ENCODE data around the gene KCNG3.
A peak's percentile ranks its signal among the peaks of the same experiment; 100 is the strongest.

KCNG3 gene

GRCh38 chr2:42510191-42510590 is 16.4 kb upstream of the KCNG3 start:
- TF ChIP-seq, protein P1, sequence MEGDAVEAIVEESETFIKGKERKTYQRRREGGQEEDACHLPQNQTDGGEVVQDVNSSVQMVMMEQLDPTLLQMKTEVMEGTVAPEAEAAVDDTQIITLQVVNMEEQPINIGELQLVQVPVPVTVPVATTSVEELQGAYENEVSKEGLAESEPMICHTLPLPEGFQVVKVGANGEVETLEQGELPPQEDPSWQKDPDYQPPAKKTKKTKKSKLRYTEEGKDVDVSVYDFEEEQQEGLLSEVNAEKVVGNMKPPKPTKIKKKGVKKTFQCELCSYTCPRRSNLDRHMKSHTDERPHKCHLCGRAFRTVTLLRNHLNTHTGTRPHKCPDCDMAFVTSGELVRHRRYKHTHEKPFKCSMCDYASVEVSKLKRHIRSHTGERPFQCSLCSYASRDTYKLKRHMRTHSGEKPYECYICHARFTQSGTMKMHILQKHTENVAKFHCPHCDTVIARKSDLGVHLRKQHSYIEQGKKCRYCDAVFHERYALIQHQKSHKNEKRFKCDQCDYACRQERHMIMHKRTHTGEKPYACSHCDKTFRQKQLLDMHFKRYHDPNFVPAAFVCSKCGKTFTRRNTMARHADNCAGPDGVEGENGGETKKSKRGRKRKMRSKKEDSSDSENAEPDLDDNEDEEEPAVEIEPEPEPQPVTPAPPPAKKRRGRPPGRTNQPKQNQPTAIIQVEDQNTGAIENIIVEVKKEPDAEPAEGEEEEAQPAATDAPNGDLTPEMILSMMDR (IDR thresholded peaks at IDR 0.05; ENCODE audit: low read depth, low read length), result no peak
- H3K4me3 ChIP-seq (ENCODE audit: low read depth, low read length), result no peak overlapping the region
- no peaks in the 10 kb centered on the region for H3K9me3 ChIP-seq (ENCODE audit: severe bottlenecking)
- H3K27me3 ChIP-seq (ENCODE audit: insufficient read depth, low read depth, severe bottlenecking), result no peaks in the 10 kb centered on the region
- no peaks in the 10 kb centered on the region for H3K36me3 ChIP-seq
- H3K27ac ChIP-seq, result no peak overlapping the region
- DNase-seq, result no peak

DNA sequence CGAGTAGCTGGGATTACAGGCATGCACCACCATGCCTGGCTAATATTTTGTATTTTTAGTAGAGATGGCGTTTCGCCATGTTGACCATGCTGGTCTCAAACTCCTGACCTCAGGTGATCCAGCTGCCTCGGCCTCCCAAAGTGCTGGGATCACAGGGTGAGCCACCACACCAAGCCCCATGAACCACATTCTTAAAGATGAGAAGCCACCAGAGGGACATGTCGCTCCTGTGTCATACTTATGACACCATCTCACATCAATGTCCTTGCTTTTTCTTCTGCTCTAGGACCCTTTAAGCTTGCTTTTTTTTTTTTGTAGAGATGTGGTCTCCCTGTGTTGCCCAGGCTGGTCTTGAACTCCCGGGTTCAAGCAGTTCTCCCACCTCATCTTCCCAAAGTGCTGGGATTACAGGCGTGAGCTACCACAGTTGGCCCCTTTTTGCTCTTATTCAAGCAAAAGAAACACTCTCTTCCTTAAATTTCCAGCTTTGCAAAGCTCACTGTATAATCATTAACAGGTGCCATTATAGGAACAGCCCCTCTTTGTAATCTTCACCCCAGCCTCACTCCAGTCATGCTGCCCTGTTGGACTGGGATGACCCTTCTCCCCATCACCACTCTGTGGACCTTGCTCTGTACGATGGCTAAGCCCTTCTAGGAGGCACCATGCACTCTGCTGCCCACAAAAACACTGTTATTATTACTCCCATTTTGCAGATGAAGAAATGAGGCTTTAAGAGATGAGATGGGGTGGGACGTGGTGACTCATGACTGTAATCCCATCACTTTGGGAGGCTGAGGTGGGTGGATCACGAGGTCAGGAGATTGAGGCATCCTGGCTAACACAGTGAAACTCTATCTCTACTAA is 10.8 kb upstream of the KCNG3 start:
- H3K27me3 ChIP-seq (ENCODE audit: insufficient read depth, low read depth, severe bottlenecking), result no peaks in the 10 kb centered on the region
- H3K27ac ChIP-seq, result no peak overlapping the region
- TF ChIP-seq, protein P1 (IDR thresholded peaks at IDR 0.05; ENCODE audit: low read depth, low read length), result no peak
- DNase-seq, result no peak
- H3K36me3 ChIP-seq, result no peaks in the 10 kb centered on the region
- no peaks in the 10 kb centered on the region for H3K9me3 ChIP-seq (ENCODE audit: severe bottlenecking)
- H3K4me3 ChIP-seq (ENCODE audit: low read depth, low read length), result no peak overlapping the region

DNA sequence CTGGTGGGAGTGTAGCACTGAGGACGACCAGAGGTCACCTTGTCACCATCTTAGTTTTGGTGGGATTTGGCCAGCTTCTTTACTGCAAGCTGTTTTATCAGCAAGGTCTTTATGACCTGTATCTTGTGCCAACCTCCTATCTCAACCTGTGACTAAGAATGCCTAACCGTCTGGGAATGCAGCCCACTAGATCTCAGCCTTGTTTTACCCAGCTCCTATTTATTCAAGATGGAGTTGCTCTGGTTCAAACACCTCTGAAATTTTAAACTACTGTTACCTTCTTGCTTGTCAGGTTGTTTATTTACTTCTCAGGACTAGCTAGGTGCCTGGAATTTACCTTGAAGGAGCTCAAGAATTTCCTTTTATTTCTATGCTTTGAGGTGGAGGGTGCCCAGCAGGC is 9.5 kb upstream of the KCNG3 start:
- TF ChIP-seq, protein P1 (IDR thresholded peaks at IDR 0.05; ENCODE audit: low read depth, low read length), result no peak

DNA sequence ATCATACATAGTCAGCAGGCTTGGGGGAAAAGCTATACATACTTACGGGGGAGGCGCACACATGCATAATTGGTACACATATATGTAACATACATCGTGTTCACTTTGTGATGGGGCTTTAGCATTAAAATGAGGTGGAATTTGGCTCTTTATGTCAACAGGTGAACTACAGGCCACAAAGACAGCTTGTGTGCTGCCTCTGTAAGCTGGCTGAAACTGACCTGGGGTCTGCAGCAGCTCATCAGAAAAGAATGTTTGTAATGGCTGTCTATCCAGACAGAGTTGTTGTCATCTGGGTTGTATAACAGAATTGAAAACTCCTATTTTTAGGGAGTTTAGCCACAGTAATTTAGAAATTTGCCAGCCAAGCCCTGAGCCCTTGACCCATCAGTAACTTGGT is 4.7 kb upstream of the KCNG3 start:
- DNase-seq, result no peak
- H3K27ac ChIP-seq, result no peak overlapping the region
- H3K27me3 ChIP-seq (ENCODE audit: insufficient read depth, low read depth, severe bottlenecking), result no peaks in the 10 kb centered on the region
- H3K4me3 ChIP-seq (ENCODE audit: low read depth, low read length), result no peak overlapping the region
- H3K9me3 ChIP-seq (ENCODE audit: severe bottlenecking), result no peaks in the 10 kb centered on the region
- no peaks in the 10 kb centered on the region for H3K36me3 ChIP-seq
- TF ChIP-seq, protein P1 (IDR thresholded peaks at IDR 0.05; ENCODE audit: low read depth, low read length), result no peak

More for the DNA sequence above, 9.5 kb upstream of the KCNG3 start:
- Histone ChIP-seq H3K9me3 (ENCODE audit: severe bottlenecking) (no peaks in the 10 kb centered on the region), H3K4me3 (ENCODE audit: low read depth, low read length) (no peak overlapping the region), H3K27me3 (ENCODE audit: insufficient read depth, low read depth, severe bottlenecking) (no peaks in the 10 kb centered on the region), H3K36me3 (no peaks in the 10 kb centered on the region), H3K27ac (no peak overlapping the region)
- DNase-seq, result no peak

DNA sequence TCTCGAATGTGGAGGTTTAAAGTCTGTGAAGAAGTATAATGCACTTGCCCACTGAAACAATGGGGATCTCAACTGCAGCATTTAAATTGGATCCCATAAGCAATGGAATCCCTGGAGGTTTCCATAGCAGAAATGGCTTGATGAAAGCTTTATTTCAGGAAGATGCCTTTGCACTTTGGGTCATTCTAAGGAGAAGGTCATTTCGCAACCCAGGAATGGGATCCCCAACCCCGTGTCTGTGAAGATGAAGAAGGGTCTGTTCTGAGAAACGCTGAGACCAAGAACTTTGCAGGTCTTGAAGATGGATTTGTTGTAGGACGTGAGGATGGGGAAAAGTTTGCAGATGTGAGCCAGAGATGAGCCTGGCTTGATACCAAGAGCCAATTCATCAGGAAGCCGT is 1.8 kb upstream of the KCNG3 start:
- Histone ChIP-seq H3K27me3 (ENCODE audit: insufficient read depth, low read depth, severe bottlenecking) (no peaks in the 10 kb centered on the region), H3K4me3 (ENCODE audit: low read depth, low read length) (peak overlapping the region; percentile 76), H3K9me3 (ENCODE audit: severe bottlenecking) (no peaks in the 10 kb centered on the region), H3K27ac (no peak overlapping the region), H3K36me3 (no peaks in the 10 kb centered on the region)
- no peak for DNase-seq
- TF ChIP-seq, protein P1 (IDR thresholded peaks at IDR 0.05; ENCODE audit: low read depth, low read length), result no peak

DNA sequence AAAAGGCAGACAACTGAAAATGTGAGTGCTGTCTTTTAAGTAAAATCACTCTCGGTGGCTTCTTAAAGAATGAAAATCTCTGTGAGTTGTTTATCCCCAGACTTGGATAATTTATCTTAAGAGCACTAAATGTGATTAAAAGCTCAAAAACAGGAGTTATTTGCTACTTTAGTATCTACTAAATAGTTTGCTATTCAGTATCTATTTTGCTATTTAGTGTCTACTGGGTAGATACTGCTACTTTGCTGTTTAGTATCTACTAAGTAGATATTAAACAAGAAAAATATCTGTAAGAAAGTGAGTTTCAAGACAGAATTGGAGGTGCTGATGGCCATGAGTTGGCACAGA is 1.4 kb upstream of the KCNG3 start:
- TF ChIP-seq, protein P1 (IDR thresholded peaks at IDR 0.05; ENCODE audit: low read depth, low read length), result no peak
- no peaks in the 10 kb centered on the region for H3K36me3 ChIP-seq
- no peaks in the 10 kb centered on the region for H3K9me3 ChIP-seq (ENCODE audit: severe bottlenecking)
- no peaks in the 10 kb centered on the region for H3K27me3 ChIP-seq (ENCODE audit: insufficient read depth, low read depth, severe bottlenecking)
- DNase-seq, result no peak
- H3K27ac ChIP-seq, result no peak overlapping the region
- H3K4me3 ChIP-seq (ENCODE audit: low read depth, low read length), result peak overlapping the region; percentile 76
